GM21717 (cell line): ENCODE results near the gene NOL8.

Source experiments
- ATAC-seq: cut with Tn5 transposase; IDR thresholded peaks from one replicate; pipeline ENCODE4 v1.9.1; 2021; ENCODE audit warnings: mild to moderate bottlenecking, moderate library complexity; ENCODE audit not compliant: unreplicated experiment

NOL8 gene

DNA sequence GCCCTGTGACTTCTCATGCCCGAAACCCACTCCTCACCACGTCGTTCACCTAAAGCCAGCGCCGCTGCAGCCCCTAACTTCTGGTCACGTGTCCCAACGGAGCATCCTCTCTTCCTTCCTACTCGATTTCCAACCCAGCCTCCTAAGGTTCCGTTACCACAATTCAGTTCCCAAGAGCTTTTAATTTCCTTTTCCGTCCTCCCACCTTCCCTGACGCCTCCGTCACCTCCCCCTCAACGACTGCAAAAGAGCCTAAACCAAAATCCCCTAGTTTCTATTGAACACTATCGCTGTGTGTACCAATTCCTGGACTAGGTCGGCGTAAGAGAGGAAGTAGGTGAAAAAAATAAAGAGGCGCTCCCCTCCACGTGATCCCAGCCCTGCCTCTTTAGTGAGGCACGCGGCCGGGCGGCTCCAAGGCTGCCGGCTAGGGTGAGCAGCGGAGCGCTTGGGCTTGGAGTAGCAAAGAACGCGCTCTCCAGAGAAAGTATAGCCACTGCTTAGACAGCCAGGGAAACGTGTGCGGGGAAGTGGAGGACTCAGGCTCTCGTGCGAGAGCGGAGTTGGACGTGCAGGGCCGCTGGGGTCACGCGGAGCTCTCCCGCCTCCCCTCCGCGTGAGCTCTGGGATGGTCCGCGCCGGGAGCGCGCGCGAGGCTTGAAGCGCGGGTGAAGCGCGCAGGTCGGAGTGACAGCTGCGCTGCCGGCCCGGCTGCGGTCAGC, at the start of gene NOL8, which contains the start of gene CENPP:
TSS of gene NOL8 (minus strand) at position 82 of the 722 bp plus-strand sequence. CDS start 1,189 bp downstream, outside the sequence.
TSS of gene CENPP (plus strand) at position 685 of the 722 bp plus-strand sequence.
- peak; percentile 92 for ATAC-seq

DNA sequence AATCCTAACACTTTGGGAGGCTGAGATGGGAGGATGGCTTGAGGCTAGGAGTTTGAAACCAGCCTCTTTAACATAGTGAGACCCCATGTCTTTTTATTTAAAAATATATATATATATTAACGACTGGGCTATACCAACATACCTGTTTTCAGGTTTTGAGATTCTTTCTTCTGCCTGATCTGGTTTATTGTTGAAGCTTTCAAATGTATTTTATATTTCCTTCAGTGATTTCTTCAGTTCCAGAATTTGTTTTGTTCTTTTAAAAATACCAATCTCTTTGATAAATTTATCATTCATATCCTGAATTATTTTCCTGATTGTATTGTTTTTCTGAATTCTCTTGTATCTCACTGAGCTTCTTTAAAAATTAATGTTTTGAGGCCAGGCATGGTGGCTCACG, 48.0 kb upstream of the NOL8 start:
- ATAC-seq = no peak

DNA sequence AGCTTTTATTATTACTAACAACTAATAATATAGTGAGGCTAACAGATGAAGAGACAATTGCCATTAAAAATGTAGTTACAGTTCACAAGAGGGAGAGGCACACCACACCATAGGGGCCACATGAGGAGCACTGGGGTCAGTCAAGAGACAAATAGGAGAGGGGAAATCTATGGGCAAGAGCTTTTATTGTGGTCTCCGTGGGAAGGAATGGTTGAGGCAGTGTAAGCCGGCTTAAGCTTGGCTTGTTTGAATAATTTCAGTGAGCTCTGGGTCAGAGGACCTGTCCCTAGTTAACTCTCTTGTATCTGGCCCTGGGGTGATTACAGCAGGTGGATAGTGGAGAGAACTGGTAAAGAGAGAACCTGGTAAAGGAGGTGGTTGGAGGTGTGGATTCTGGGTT, 43.9 kb upstream of the NOL8 start:
- ATAC-seq = no peak

DNA sequence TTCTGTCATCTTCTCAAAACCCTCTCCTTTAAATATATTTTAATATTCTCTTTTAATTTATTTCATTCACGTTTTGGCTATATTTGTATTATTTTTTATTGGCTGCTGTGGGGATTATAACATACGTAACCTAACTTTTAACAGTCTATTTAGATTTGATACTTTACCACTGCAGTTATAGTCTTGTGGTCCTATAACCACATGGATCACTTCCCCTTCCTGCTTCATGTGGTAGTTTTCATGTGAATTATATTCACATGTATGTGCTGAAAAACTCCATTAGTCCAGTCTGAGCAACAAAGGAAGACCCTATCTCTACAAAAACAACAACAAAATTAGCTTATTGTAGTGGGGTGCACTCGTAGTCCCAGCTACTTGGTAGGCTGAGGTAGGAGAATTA, 34.9 kb upstream of the NOL8 start:
- ATAC-seq = no peak

DNA sequence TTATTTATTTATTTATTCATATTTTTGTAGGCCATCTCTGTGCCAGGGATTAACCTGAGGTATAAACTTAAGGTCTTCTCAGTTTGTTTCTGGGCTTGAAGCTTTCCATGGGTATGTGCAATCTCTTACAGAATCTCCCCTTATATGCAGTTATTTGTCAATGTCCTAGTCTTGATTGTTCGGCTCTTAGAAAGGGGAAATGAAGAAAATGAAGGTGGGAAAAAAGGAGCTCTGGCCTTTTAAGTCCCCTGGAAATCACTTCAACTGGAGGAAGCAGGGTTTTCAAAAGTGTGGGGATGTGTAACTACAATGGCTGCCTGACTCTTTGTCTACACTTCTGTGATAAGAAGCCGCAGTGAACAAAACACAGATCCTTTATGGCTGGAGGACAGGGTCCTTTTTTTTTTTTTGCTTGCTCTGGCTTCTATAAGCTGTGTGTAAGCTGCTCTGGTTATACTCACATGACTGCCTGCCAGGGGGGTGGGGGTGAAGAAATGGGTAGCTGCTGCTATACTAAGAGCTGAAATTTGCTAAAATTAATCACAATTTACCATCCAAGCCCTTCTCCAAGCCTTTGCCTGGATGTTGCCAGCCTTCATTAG, 34.3 kb upstream of the NOL8 start:
- no peak for ATAC-seq

DNA sequence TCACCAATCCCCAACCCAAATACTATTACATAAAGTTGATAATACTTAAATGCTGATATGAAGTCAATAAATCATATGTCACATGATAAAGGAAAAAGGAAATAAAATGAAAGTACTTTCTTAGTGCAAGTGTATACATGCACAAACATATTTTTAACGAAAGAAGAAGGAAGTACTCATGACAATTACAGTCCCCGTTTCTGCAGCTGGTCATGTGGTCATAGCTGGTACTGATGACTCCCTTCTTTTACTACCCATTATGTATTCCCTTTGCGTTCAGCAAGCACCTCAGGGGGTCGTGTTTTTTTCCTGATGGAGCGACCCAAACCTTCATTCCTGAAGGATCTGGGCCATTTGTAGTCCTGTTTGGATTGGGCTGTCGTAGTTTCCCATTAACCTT, 27.9 kb upstream of the NOL8 start:
- ATAC-seq = no peak

DNA sequence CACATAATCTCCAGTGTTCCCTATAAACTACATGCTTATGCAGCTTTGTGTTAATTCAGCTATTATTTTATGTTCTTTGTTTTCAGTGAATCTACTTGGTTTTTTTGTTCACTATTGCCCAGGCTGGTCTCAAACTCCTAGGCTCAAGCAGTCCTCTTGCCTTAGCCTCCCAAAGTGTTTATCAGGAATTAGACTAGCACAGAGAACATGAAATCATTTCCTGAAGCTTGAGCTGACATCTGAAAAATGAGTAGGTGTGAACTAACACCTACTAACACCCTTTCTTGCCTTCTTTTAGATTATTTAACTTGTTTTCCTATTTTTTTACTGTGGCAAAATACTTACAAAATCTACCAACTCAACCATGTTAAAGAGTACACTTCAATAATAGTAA, 25.6 kb upstream of the NOL8 start:
- no peak for ATAC-seq

DNA sequence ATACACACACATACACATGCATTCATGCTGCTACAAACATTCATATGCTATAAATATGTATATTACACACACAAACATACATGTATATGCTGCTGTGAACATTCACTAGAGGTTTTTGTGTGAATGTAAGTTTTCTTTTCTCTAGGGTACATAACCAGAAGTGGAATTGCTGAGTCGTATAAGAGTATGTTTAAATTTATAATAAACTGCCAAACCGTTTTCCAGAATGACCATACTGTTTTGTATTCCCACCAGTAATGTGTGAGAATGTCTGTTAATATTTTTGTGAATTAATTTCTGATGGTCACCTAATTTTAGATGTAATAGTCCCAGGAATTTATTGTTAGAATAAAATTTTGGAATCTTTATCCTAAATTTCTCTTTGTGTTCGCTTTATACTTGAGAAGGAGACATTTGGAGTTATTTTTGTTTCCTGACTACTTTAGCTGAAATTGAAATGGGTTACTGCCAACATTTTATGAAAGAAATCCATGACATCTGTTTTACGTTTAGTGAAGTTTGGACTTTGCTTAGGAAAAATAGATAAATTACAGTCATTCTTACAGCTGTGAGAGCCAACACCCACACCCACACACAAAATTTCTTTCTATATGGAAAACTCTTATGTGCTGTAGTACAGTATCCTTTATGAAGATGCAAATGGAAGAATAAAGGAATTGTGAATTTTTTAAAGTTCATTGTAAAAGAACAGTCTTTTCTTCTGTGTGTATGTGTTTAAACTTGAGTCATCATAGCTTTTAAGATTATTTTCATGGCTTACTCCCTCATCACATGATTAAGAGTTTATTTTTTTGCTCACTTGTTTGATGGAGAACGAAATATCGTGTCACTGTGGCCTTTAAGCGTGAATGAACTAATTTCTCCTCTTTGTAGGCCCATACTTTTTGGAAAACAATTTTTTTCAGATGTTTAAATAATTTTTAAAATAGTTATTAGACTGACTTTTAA, 24.9 kb upstream of the NOL8 start:
- ATAC-seq = no peak

DNA sequence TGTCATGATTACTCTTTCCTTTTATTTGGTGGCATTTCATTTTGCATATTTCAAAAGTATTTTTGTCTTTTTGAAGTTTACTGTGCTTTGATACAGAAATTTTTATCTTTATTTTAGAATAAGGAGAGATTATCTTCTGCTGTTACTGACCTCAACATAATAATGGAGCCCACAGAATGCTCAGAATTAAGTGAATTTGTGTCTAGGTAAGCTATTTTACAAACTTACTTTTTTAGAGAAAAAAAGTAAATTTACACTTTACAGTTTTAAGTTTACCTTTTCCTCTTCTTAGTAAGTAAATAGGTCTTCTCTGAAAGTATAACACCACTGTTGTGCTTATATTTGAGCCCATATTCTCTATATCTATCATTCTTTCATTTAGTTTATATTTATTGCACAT, 20.4 kb upstream of the NOL8 start:
- no peak for ATAC-seq

DNA sequence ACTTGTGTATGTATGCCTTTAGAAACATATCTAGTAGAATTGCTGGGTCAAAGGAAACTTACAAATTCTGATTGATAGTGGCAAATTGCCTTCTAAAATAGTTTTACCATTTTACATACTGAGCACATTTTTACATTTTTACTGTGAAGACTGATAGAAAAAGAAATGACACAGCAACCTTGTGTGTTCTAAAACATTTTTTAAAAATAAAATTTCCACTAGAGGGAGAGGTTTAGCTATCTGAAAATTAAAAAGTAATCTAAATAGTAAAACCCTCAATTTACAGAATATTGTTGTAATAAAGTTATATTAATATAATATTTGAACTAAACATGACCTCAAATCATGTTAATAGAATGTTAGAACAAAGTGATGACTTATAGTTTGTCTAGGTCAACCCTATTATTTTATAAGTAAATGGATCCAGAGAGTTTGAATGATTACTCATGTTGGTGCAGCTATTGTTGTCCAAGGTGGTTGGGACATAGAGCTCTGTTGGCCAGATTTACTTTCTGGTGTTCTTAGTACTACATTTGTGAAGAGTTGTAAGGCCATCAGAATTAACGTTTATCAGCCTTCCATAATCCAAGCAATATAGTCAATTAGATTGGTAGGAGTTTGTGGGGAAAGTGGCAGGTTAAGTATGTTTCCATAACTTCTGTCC, 17.8 kb upstream of the NOL8 start:
- ATAC-seq = no peak

DNA sequence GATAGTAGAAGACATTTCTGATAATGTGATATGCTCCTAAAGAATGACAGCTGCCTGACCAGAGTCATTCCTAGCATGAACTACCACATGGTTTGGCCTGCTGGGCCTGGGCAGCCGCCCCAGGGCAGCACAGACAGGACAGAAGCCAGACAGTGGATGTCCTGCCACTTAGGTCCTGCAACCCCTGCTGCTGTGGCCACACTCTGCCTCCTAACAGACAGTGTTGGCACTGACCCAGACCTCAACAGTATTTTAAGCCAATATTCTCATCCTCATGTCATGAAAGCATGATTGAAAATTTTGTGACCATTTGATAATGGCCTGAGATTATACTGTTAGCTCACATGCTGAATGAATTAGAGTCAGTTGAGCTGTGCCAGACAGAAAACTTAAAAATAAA, 16.4 kb upstream of the NOL8 start:
- no peak for ATAC-seq

DNA sequence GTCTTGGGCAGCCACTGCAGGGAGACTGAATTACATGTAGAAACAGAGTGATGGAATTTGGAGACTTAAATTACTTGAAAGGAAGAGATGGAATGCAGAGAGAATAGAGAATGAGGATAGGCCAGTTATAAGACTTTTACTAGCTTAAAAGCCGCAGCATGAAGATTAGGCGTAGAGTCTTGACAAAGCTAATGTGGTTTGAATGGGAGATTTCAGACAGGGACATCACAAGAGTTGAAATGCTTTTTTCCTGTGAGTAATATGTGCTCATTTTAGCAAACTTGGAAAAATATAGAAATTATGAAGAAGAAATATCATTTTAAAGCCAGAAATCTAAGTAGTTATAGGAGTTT, 8.1 kb upstream of the NOL8 start:
- ATAC-seq = no peak

DNA sequence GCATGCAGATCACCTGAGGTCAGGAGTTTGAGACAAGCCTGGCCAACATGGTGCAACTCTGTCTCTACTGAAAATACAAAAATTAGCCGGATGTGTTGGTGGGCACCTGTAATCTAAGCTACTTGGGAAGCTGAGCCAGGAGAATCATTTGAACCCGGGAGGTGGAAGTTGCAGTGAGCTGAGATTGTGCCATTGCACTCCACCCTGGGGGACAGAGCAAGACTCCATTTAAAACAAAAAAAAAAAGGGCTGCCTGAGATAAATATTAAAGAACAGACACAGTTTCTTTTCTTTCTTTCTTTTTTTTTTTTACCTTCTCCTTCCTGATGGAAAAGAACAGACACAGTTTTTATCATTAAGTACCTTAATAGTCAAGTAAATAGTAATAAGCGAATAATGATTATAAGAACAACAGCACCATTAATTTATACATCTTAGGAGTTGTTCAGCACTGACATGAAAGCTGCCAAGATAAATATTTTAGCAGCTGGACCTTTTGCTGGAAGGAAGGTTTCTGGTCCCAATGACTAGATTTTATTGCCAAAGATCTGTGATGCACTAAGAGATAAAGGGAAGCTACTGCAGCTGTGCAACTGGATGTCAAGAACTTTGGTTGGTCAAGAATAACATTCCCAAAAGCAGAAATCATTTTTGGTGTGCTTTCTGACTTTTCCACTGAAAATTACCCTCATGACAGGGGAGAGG, 7.6 kb upstream of the NOL8 start:
- no peak for ATAC-seq

DNA sequence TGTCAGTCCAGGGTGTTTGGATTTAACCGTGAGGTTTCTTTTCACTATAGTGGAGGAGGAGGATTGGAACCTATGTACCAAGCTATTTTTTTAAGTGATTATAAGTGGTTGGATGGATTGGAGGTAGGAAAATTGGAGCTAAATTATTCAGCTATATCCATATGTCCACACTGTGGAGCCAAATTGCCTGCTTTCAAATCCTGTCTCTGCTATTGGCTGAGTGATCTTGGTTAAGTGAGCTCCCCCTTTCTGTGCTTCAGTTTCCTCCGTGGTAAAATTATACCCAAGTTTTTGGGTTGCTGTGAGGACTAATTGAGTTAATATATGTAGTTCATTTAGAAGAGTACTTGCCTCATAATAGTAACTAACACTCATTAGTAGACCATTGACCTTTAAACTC, 3.1 kb upstream of the NOL8 start:
- ATAC-seq = no peak

DNA sequence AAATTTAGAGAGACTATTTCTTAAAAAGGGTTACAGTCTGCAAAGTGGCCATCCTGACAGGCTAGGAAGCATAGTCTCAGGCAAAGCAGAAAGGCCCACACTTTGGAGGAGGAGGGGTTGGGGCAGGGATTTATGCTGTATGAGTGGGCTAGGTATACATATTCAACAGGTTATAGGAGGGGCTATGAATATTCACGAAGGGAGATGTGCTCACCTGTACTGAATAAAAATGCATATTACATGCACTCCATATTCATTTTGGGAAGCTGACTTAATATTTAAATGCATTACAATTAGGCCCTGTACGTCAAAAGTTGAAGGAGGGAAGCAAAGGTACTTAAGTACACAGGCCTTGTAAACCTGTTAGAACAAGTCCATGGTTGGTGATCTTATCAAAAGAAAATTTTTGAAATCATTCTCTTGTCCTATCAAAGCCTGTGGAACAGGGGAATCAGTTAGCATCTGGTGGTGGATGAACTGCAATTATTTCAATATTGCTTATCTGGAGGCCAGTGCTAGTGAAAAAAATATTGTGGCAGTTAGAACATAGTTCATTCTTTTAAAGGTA, 2.2 kb upstream of the NOL8 start:
- ATAC-seq = no peak

DNA sequence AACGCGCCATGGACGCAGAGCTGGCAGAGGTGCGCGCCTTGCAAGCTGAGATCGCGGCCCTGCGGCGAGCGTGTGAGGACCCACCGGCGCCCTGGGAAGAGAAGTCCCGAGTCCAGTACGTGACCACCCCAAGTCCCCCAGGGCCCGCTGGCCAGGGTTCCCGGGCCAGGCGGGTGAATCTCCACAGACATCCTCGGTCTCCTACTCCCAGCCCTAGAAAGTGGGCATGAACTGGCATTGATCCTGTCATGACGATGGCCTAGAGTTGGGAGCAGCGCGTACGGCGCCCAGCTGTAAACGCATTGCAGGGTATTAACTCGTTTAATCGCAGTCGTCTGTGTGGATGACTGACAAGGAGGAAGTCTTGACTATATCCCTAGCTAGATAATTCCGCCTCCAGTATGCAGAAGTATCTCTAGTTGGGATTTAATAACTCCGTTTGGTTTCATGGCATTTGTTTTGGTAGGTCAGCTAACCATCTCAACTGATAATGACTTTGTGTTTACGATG, 896 bp upstream of the NOL8 start:
- no peak for ATAC-seq

DNA sequence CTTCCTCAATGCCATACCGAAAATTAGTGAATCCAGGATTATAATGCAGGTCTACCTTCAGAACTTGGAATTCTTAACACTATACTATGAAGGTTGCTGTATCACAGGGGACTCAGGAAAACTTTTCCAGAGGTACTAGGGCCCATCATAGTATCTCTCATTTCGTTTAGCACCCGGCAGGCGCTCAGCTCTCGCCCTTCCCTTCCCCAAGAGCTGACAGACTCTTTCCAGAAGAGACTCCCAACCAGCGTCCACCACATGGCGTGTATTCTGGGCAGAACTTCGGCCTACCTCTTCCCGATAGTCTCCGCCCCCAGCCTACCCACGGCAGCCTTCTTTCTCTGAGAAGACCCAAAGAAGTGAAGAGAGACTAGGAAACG, 271 bp downstream of the NOL8 start:
- ATAC-seq = no peak

DNA sequence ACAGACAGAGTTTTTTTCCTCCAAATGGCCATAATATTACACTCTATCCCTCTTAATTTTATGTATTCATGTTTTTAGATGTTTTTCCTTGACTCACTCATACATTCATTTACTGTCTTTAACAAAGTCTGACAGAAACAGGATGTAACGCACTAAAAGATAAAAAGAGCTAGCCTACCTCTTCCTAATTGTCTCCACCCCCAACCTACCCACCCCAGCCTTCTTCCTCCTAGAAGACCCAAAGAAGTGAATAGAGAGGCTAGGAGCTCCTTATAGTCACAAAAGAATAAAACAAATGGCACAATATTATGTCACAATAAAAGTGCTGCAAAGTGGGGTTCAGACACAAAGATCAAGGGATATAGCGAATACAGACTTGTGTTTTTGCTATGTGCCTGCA, 719 bp downstream of the NOL8 start:
- ATAC-seq = no peak

DNA sequence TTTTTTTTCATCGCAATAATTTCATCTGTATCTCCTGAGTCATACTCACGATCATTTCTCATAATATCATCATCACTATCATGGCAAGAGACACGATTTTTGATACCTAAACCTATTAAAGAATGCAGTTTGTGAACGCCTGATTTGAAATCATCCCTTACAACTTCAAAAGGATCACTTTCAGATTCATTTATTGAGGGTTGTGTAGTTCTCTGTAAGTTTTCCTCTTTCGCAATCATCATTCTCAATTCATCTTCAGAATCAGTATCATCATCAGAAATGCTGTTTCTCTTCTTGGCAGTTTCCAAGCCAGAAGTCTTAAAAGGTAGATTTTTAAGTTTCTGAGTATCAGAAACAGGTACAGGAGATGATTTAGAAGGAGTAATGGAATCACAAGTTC, 9.7 kb downstream of the NOL8 start:
- ATAC-seq = no peak

DNA sequence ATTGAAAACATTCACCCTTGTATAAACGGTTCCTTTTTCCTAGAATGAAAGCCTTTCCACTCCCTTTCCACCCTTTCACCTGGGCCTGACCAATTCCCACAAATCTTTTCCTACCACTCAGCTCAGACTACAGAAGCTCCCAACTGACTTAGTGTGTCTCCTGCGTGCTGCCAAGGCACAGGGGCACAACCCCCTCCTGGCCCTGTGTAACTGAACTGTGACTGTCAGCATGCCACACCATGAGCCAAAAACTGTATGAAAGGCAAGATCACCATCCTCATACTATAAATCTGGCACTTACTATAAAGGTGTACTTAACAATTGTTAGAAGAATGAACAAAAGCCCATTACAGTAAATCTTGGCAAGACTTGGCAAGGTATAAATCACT, 11.5 kb downstream of the NOL8 start:
- no peak for ATAC-seq
